HG03378 (cell line): ENCODE measurements around the gene TRNAU1AP.

Experiments
- ATAC-seq: cut with Tn5 transposase; IDR thresholded peaks from one replicate; pipeline ENCODE4 v1.9.1; 2021; ENCODE audit warnings: mild to moderate bottlenecking, moderate library complexity; ENCODE audit not compliant: unreplicated experiment

Gene TRNAU1AP

GRCh38 chr1:28604411-28604810, 51.5 kb downstream of the TRNAU1AP start:
- no peak for ATAC-seq

- no peak for ATAC-seq
These were observed 52.1 kb downstream of the TRNAU1AP start for GRCh38 chr1:28604962-28605361.

GRCh38 chr1:28606771-28607170, 53.9 kb downstream of the TRNAU1AP start:
- no peak for ATAC-seq

GRCh38 chr1:28613175-28613574, 60.3 kb downstream of the TRNAU1AP start:
- no peak for ATAC-seq
